Measurements from ENCODE around the gene RHOB.

DNA sequence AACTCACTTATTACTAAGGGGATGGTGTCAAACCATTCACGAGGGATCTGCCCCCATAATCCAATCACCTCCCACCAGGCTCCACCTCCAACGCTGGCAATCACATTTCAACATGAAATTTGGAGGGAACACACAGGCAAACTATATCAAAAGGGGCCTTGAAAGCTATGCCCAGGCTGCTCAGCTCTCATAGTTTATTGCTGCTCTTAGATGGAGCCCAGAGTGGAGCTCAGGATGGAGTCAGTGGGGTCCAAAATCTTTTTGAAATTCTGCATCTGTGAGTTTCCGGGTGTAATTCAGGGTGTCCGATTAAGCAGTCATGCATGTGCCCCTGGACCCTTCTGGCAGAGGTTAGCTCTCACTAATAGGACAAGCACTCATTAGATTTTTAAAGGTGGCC is 24.3 kb downstream of the RHOB start:
- TF ChIP-seq EP300 (IDR thresholded peaks at IDR 0.05; ENCODE audit: borderline replicate concordance in 1 of 2, low read depth in 1 of 2, low read length in 1 of 2) (no peak), NRF1 (IDR thresholded peaks at IDR 0.05; ENCODE audit: low read depth, low read length) (no peak), FOXJ3 (CRISPR knock-in tag; IDR thresholded peaks at IDR 0.05) (no peak), YY1 (IDR thresholded peaks at IDR 0.05; ENCODE audit: low read depth) (no peak), TAF1 (IDR thresholded peaks at IDR 0.05; ENCODE audit: borderline replicate concordance, low read depth, low read length) (no peak)
- TF ChIP-seq, protein P1, sequence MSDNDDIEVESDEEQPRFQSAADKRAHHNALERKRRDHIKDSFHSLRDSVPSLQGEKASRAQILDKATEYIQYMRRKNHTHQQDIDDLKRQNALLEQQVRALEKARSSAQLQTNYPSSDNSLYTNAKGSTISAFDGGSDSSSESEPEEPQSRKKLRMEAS (IDR thresholded peaks at IDR 0.05; ENCODE audit: low read depth): no peak
- TF ChIP-seq, protein P2, sequence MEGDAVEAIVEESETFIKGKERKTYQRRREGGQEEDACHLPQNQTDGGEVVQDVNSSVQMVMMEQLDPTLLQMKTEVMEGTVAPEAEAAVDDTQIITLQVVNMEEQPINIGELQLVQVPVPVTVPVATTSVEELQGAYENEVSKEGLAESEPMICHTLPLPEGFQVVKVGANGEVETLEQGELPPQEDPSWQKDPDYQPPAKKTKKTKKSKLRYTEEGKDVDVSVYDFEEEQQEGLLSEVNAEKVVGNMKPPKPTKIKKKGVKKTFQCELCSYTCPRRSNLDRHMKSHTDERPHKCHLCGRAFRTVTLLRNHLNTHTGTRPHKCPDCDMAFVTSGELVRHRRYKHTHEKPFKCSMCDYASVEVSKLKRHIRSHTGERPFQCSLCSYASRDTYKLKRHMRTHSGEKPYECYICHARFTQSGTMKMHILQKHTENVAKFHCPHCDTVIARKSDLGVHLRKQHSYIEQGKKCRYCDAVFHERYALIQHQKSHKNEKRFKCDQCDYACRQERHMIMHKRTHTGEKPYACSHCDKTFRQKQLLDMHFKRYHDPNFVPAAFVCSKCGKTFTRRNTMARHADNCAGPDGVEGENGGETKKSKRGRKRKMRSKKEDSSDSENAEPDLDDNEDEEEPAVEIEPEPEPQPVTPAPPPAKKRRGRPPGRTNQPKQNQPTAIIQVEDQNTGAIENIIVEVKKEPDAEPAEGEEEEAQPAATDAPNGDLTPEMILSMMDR (IDR thresholded peaks at IDR 0.05): no peak
- TF ChIP-seq, protein P3, sequence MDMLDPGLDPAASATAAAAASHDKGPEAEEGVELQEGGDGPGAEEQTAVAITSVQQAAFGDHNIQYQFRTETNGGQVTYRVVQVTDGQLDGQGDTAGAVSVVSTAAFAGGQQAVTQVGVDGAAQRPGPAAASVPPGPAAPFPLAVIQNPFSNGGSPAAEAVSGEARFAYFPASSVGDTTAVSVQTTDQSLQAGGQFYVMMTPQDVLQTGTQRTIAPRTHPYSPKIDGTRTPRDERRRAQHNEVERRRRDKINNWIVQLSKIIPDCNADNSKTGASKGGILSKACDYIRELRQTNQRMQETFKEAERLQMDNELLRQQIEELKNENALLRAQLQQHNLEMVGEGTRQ (IDR thresholded peaks at IDR 0.05; ENCODE audit: borderline replicate concordance, low read depth, low read length): no peak

Data from SK-N-SH (cell line).